ENCODE results near the gene UNC5B. TPM values are rescaled to one million over a fixed set of nuclear protein-coding genes. Genes with fewer than 3 reads are reported as not detected.

UNC5B gene
- total RNA-seq, 6 donors from 2014 or later = 8.4 to 27.7 (median 20.5) TPM

GRCh38 chr10:71316786-71317160 lies 104.4 kb downstream of the UNC5B start:
- H3K4me3 ChIP-seq = no peak overlapping the region
- H3K27ac ChIP-seq = no peak overlapping the region
- 83 to 89% methylated on average over 6 of the region's 6 CpGs for WGBS, 2 donors
- H3K36me3 ChIP-seq = no peaks in the 10 kb centered on the region
- DNase-seq = no peak
- no peaks in the 10 kb centered on the region for H3K9me3 ChIP-seq
- ATAC-seq (ENCODE audit: low FRiP score in 2 of 2) = no peak
- H3K4me1 ChIP-seq = peaks cover 18 to 44% (median 30%) of the 10 kb centered on the region in 4 donors
- H3K27me3 ChIP-seq = no peaks in the 10 kb centered on the region
- TF ChIP-seq EP300 (IDR thresholded peaks at IDR 0.05) (no peak), POLR2A (IDR thresholded peaks at IDR 0.05) (no peak), POLR2AphosphoS5 (IDR thresholded peaks at IDR 0.05) (no peak)
- TF ChIP-seq, protein P1, sequence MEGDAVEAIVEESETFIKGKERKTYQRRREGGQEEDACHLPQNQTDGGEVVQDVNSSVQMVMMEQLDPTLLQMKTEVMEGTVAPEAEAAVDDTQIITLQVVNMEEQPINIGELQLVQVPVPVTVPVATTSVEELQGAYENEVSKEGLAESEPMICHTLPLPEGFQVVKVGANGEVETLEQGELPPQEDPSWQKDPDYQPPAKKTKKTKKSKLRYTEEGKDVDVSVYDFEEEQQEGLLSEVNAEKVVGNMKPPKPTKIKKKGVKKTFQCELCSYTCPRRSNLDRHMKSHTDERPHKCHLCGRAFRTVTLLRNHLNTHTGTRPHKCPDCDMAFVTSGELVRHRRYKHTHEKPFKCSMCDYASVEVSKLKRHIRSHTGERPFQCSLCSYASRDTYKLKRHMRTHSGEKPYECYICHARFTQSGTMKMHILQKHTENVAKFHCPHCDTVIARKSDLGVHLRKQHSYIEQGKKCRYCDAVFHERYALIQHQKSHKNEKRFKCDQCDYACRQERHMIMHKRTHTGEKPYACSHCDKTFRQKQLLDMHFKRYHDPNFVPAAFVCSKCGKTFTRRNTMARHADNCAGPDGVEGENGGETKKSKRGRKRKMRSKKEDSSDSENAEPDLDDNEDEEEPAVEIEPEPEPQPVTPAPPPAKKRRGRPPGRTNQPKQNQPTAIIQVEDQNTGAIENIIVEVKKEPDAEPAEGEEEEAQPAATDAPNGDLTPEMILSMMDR (IDR thresholded peaks at IDR 0.05) = no peak

DNA sequence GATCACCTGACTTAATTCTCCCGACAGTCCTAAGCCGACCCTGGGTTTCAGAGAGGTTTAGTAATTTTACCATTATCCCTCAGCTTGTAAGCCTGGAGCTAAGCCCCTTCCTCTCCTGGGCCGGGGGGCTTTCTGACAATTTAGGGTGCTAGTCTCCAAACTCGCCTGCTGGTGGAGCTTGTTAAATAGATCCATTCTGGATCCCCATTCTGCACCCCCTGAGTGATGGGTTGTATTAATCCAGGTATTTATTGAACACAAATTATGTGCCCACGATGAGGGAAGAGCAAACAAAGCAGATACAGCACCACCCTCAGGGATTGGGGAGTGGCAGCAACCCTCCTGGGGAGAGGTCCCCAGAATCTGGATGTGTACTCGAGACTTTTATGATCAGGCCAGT lies 105.4 kb downstream of the UNC5B start:
- ATAC-seq (ENCODE audit: low FRiP score in 2 of 2) (no peak), DNase-seq (no peak)
- no peak overlapping the region for H3K27ac ChIP-seq
- H3K9me3 ChIP-seq = no peaks in the 10 kb centered on the region
- TF ChIP-seq POLR2AphosphoS5 (IDR thresholded peaks at IDR 0.05) = no peak
- no peak for TF ChIP-seq POLR2A (IDR thresholded peaks at IDR 0.05)
- TF ChIP-seq, protein P1 (IDR thresholded peaks at IDR 0.05) = no peak
- TF ChIP-seq EP300 (IDR thresholded peaks at IDR 0.05) = no peak
- WGBS, 2 donors = 74 to 89% methylated on average over 6 of the region's 6 CpGs
- H3K4me1 ChIP-seq = peaks cover 18 to 44% (median 30%) of the 10 kb centered on the region in 4 donors
- no peak overlapping the region for H3K4me3 ChIP-seq
- peaks cover 0 to 2% (median under 1%) of the 10 kb centered on the region in 4 donors for H3K36me3 ChIP-seq
- no peaks in the 10 kb centered on the region for H3K27me3 ChIP-seq

DNA sequence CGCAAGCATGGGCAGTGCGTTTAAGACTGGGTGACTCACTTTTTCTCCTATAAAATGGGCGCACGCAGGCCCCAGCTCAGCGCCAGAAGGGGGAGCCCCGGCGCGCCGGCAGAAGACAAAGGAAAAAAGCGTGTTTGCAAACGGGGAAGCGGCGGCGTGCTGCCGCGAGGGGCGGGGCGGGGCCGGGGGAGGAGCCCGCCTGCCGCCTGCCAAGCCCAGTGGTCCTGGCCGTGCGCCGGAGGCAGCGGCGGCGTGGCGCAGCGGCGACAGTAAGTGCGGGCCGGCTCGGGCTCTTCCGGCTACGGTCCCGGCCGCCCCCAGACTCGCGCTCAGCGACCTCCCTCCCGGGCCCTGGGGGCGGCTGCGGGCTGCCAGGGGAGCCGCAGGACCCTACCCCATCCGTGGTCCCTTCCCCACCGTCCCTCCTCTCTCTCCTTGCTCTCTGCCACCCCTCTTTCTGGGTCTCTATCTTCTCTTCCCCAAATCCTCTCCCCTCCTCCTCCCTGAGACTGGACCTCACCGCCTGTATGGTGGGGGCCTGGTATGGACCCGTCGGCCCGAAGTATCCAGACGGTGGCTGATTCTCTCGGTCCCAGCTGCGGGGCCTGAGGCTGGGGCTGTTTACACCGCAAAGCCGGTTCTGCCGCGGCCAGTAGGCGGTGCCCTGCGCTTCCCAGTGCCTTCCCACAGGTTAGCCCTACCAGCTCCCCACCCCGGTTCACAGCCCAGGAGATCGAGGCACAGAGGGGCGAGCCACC lies 106.9 kb downstream of the UNC5B start, which contains the start of gene SLC29A3:
TSS of gene SLC29A3 (plus strand) at position 218 of the 758 bp plus-strand sequence. CDS start at position 269, 51 bp downstream.
- Histone ChIP-seq H3K27ac (peak within 1 kb of the TSS; percentile 70 to 86 (median 82)), H3K4me1 (peaks cover 18 to 42% (median 27%) of the 10 kb centered on the region in 4 donors), H3K36me3 (peaks cover 0 to 14% (median 5%) of the 10 kb centered on the region in 4 donors), H3K9me3 (no peaks in the 10 kb centered on the region), H3K4me3 (peak within 1 kb of the TSS; percentile 64 to 85 (median 76)), H3K27me3 (no peaks in the 10 kb centered on the region)
- peak; percentile 82 to 93 for ATAC-seq (ENCODE audit: low FRiP score in 2 of 2)
- peak; percentile 86 to 96 for DNase-seq
- TF ChIP-seq, protein P1 (IDR thresholded peaks at IDR 0.05) = peak; percentile 34 to 78 (median 66)
- TF ChIP-seq EP300 (IDR thresholded peaks at IDR 0.05) = no peak
- TF ChIP-seq POLR2A (IDR thresholded peaks at IDR 0.05) = peak in 2 of 4 donors; percentile 65 to 87
- TF ChIP-seq POLR2AphosphoS5 (IDR thresholded peaks at IDR 0.05) = peak; percentile 16 to 57
- WGBS, 2 donors = 0 to 1% methylated on average over 30 to 35 of the region's 62 CpGs

DNA sequence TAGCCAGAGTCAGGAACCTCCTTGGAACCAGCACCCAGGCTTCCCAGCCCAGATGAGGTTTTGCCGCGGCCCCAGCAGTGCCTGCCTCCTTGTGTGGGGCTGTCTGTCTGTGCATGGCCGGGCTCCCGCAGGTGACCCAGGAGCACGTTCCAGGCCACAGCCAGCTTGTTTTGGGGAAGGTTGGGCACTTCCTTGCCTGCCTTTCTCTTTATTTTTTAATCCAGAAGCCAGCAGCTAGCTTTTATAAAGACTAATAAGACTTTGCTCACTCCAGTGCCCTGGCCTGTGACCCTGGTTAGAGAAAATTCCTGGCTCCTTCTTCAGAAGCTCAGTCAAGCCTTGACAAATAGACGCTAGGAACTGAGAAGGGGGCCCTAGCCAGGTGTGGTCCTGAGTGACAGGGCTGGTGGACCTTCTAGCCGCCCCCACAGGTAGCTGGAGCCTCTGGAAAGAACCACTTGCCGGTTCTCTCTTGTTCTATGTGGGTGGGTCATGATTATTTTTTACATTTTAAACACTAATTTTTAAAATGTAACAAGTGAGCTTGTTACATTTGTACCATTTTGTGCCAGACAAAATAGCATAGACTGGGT lies 107.5 kb downstream of the UNC5B start:
- H3K27ac ChIP-seq = peak overlapping the region in 3 of 4 donors; percentile 70 to 86 (median 85)
- ATAC-seq (ENCODE audit: low FRiP score in 2 of 2) = no peak

More for the DNA sequence above, 107.5 kb downstream of the UNC5B start:
- Histone ChIP-seq H3K4me1 (peaks cover 18 to 38% (median 22%) of the 10 kb centered on the region in 4 donors), H3K36me3 (peaks cover 0 to 19% (median 8%) of the 10 kb centered on the region in 4 donors), H3K27me3 (no peaks in the 10 kb centered on the region), H3K9me3 (no peaks in the 10 kb centered on the region), H3K4me3 (peak overlapping the region; percentile 64 to 85 (median 76))
- DNase-seq = no peak
- 45 to 61% methylated on average over 6 to 8 of the region's 8 CpGs for WGBS, 2 donors
- TF ChIP-seq POLR2A (IDR thresholded peaks at IDR 0.05) = no peak
- TF ChIP-seq, protein P1 (IDR thresholded peaks at IDR 0.05) = peak in 1 of 6 experiments; percentile 1

Data from upper lobe of left lung (tissue), 6 donors.